HUDEP-2 (cell line): ENCODE measurements around the gene CYB5D1.
"Not testable (repeated sequence)": the region's sequence is repeated elsewhere in the genome, so short reads cannot be mapped to it uniquely, and the experiment has no call there.

ENCODE experiments used
- DNase-seq, 76 experiments: peaks; one replicate each; lab custom pipeline; 2025; ENCODE audit not compliant: unreplicated experiment in 76 of 76; lab: John Stamatoyannopoulos, UW

CYB5D1 gene

GRCh38 chr17:7854851-7855659 lies 2.7 kb upstream of the CYB5D1 start, which contains the start of gene TMEM88:
Gene TMEM88 (plus strand): TSS chr17:7855066. CDS start chr17:7855075, 9 bp downstream.
- no peak for DNase-seq

DNA sequence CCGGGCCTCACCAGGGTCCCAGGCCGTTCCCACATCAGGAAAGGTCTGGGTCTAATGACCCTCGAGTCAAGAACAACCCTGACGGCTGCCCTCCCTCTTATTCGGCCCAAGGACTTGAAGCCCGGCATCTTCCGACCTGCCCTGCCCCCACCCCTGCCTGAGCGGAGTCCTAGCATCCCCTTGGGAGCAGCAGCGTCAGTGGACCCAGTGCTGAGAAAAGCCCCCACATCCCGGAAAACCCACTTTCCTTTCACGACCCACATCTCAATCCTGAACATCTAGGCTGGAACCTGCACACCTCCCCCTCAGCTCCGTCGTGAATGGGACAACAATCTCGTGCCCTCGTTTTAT lies 2.2 kb upstream of the CYB5D1 start:
- DNase-seq = no peak

- DNase-seq = peak in 51 of 76 experiments; percentile 5 to 63 (median 45)
Observed at GRCh38 chr17:7856011-7856810, 1.6 kb upstream of the CYB5D1 start.

DNA sequence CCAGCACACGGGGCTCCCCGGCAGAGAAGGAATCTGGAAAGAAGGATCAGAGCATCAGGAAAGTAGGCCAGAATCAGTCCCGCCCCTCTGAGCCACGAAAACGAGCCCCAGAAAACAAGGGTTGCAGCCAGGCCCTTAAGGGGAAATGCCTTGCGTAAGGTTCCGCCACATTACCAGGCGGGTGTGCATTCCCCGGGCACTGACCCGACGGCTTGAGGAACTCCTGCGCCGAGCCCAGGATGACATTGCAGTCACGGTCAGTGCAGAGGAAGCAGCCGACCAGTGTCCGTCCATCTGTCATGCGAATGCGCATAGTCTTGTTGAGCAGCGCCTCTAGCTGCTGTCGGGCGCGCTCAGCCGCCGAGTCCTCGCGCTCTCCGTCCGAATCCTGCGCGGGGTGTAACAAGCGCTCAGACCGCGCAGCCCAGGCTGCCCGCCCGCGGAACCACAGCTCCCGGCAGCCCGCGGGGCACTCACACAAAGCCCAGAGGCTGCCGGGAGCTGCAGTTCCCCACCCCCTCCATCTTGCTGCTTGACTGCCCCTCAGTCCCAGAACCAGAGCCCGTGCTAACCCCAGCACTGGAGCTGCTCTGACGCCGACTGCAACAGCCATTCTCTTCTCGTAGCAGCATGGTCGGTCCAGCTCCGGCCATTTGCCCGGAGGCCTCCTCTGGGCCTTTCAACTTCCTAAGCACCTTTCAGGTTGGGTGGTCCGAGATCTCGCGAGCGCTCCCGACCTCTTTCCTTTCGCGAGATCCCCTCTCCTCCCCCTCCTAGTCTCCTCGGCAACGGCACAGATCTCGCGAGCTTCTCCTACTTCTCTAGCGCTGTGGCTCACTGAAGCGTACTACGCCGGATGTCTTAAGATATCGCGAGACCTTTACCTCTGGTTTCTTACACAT lies 741 bp upstream of the CYB5D1 start, which contains the start of gene NAA38:
Gene NAA38 (minus strand): TSS at position 749 of the 902 bp plus-strand sequence. CDS start 96 bp downstream, at position 653.
- DNase-seq = peak in 74 of 76 experiments; percentile 62 to 99 (median 92)

GRCh38 chr17:7858522-7858810 lies 663 bp downstream of the CYB5D1 start:
- DNase-seq = no peak

DNA sequence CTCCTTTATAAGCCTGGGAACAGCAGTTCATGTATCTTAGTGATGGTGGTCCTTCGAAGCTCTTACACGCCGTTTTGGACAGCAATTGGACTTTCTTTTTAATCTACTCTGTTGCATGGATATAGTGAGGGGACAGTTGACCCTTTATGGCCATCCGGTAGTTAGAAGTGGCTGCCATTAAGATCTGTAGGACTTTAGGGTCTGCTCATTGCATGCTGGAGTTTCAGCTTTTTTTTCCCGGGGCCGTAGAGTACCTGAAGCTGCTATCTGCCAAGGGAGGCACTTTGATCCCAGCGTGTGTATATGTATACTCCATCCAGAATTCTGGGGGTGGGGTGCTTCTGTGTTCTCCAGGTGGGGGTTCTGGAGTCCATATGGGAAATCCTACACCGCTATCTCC lies 1.2 kb downstream of the CYB5D1 start:
- DNase-seq = no peak

DNA sequence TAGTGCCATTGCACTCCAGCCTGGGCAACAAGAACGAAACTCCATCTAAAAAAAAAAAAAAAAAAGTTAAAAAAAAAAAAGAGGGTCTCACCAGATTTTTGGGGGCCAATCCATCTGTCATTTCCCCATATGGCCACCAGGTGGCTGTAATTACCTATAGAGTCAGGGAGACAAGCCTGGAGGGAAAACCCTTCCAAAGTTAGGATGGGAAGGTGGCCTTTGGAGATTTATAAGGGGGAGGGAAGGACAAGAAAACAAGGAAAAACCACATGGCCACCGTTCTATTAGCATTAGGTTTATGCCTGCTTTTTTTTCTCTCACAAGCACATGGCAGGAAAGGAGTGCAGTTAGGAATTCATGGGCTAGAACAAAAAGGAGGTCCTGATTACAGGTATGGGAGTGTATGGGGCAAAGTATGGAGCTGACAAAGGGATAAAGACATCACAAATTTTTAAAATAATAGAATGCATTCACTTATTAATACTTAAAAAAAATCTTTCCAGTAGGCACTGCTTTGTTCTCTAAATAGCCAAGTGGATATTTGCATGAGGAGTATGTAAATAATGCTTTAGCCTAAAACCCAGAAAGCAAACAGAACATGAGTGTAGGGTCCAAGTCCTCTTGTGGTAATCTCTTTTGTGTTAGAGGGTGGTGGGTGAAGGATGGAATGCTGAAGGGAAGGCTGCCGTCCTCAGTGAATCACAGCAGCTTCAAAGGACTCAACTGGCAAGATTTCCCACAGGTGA lies 5.1 kb downstream of the CYB5D1 start:
- peak in 16 of 76 experiments; percentile 3 to 46 (median 16) for DNase-seq

GRCh38 chr17:7864384-7864783 lies 6.6 kb downstream of the CYB5D1 start:
- DNase-seq = not testable (repeated sequence)

- DNase-seq = no peak
Observed at GRCh38 chr17:7864995-7865650, 7.3 kb downstream of the CYB5D1 start.

DNA sequence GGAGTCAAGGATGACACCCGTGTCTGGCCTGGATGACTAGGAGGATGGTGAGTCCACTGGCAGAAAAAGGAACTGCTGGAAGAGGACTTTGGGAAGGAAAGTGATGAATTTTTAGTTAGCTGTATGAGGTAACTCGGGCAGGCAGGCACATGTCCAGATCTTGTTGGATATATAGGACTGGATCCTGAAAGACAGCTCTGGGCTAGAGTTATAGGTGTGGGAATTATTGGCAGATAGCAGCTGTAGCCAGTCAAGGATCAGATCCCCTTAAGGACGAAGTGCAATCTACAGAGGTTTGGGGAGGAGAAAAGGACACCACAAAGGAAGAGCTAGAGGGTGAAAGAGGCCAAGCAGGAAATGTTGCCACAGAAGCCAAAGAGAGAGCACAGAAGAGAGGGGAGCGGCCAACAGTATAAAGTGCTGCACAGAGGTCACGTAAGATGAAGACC lies 10.1 kb downstream of the CYB5D1 start:
- no peak for DNase-seq

- no peak for DNase-seq
Observed at GRCh38 chr17:7873051-7873450, 15.2 kb downstream of the CYB5D1 start.

- DNase-seq = no peak
Observed at GRCh38 chr17:7875804-7876370, 18.1 kb downstream of the CYB5D1 start.

GRCh38 chr17:7878234-7878633 lies 20.4 kb downstream of the CYB5D1 start:
- no peak for DNase-seq

DNA sequence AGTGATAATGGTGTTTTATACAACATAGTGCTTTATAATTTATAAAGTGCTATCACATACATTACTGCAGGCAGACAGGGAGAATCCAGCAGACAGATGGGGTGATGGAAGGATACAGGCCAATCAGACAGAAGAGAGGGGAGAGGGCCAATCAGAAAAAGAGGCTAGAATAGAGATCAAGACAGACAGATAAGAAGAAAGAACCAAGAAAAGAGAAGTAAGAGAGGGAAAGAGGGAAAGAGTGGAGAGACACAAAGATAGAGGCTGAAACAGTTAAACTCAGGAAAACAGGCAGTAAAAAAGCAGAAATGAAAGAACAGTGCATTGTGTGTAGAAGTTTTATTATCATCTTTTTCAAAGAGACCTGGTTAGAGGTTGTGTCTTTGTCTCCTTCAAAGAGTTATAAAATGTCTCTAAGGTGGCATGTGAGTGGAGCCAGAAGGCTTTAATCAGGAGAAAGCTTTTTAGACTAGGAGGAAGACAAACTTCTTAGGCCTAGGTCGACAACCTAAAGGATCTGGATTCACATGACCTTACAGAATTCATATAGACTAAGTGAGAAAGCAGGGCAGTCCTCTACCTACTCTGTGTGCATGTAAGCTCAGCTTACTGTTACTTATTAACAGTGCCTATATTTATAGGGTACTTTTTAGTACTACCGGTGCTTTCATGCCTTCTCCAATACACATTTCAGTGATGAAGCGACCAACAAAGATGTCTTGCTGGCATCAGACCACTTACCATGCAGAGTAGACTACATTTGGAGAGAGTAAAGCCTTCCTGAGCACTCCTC lies 22.5 kb downstream of the CYB5D1 start:
- DNase-seq = no peak

- peak in 44 of 76 experiments; percentile 4 to 59 (median 32) for DNase-seq
Observed at GRCh38 chr17:7881276-7882054, 23.7 kb downstream of the CYB5D1 start.

DNA sequence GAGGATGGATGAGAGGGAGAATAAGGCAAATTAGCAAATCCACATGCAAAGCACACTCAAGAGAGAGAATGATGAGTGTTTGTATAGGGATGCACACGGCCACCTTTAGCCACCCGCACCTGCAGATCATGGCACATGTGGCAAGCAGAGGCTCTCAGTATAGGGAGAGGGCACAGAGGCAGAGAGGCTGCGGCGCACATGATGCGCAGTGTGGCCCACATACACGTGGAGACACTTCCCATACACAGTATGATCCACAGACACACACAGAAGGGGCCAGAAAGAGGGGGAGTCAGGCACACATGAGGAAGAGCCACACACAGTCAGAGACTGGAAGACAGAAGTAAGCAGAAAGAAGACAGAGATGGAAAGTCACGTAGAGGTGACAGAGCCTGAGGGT lies 24.3 kb downstream of the CYB5D1 start:
- DNase-seq = no peak

- DNase-seq = no peak
Observed at GRCh38 chr17:7882629-7883028, 24.8 kb downstream of the CYB5D1 start.
